SKM-1 (cell line): ENCODE measurements around the gene KCNQ1.

Source experiments
- DNase-seq: peaks from one replicate; lab custom pipeline; 2025; ENCODE audit not compliant: unreplicated experiment; lab: John Stamatoyannopoulos, UW

The KCNQ1 gene

DNA sequence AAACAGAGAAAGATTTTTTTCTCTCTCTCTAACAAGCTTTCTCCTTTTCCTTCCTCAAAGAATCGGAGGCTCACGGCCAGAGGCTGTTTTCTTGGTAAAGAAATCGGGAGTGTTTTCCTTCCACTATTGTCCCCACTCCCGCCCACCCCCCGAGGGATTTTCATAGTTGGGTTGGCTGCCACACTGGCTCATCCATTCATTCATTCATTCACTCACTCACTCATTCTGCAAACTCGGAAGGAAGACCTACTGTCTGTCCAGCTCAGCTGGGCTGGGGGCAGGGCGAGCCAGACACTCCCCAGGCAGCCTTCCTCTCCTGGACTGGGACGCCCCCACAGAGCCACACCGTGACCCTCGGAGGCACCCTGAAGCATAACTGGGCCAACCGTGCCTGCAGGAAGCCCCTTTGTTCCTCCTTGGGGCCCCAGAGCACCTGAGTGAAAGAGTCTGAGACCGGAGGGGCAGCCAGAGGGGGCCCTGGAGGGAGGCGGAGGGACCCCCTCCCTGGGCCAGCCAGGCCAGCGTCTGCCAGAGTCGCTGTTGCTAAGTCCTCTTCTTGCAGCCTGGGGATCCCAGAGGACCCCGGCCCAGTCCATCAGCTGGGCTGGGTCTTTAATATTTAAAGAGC lies 423.8 kb downstream of the KCNQ1 start:
- no peak for DNase-seq

DNA sequence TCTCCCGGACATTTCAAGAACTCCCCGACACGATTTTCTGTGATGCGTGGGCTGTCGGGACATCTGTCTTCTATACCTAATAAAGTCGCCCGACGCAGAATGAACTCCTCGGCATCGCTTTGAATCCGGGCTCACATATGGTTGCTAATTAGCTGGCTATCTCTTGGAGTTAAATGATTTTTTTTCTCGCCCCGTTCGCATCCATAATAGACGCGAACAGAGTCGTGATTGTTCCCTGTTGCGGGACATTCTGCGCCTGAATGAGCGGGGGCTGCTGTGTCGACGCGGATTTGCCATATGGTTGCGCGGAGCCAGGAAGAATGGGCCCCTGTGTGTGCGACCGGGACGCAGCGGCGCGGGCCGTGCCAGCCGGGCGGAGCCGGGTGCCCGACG lies 424.3 kb downstream of the KCNQ1 start:
- no peak for DNase-seq

DNA sequence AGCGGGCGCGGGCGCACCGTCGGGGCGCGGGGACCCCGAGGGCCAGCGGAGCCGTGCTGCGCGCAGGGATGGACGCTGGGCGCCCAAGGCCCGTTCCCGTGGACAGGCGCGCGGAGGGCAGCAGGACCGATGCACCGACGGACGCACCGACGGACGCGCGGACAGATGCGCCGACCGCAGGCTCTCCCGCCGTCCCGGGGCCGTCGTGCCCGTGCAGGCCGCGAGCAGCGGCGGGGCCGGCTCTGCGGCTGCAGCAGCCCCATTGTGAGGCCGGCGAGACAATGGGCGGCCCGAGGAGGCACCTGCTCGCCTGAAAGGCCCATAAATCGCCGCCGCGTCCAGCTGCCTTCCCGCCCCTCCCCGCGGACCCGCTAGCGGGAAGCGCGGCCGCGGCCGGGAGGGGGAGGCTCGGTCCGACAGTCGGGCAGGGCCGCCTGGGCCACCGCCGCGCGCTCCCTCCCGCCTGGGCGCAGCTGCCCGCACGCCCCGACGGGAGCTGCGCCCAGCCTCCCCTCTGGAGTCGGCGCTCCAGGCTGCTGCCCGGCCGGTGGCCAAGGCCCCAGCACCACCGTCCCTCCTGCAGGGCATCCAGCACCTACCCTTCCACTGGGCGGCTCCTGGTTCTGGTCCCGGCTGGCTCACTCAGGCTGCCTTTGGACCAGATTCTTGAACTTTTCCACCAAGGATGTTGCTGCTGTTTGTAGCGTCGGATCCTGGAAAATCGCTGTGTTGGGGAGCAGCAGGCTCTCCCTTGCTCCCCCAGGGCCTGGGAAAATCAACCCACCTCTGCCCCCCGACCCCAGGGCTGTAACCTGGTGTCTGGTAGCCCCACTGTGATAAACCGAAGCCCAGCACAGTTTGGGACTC lies 425.0 kb downstream of the KCNQ1 start:
- no peak for DNase-seq

DNA sequence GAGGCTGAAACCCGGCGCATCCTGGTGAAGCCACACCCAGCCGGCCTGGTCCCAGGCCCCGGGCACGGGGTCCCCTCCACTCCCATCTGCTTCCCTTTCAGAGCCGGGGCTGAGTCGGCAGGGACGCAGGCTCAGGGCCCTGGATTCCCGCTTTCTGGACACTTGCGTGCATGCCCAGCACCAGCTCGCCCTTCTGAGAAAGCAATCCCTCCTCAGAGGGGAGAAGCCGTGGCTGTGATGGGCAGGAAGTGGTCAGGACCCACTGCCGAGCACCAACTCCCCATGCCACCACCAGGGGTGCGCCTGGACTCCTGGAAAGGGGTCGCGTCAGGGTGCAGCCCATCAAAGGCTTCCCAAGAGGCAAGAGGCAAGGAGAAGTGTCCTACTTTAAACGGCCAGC lies 425.7 kb downstream of the KCNQ1 start:
- DNase-seq = no peak

DNA sequence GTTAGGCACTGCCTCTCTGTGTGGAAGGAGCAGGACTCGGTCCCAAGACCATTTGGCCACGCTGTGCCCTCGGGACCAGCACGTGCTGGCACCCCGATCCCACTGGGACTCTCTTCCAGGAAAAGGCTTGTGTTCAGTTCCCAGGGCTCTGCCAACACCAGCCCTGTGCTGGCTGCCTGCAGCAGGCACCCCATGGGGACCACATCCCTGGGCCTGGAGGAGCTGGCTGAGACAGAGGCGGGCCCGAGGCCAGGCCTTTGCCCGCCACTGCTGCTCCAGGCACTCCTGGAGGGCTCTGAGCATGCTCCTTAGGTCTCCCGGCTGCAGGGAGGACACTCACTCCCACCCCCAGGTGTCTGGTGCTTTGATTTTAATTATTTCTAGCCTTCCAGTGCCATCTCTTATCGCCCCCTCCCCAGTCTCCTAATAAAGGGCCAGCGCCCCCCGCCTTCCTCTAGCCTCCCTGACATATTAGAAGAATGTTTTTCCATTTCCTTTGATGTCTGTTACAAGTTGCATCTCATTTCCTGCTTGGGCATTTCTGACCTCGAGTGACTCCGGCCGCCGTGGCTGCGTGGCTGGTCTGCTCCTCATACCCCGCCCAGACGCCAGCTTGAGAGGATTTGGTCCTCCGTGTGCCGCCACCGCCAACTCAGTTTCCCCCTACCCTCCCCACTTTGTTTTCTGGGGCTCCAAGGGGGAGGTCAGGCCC lies 426.3 kb downstream of the KCNQ1 start:
- DNase-seq = no peak

DNA sequence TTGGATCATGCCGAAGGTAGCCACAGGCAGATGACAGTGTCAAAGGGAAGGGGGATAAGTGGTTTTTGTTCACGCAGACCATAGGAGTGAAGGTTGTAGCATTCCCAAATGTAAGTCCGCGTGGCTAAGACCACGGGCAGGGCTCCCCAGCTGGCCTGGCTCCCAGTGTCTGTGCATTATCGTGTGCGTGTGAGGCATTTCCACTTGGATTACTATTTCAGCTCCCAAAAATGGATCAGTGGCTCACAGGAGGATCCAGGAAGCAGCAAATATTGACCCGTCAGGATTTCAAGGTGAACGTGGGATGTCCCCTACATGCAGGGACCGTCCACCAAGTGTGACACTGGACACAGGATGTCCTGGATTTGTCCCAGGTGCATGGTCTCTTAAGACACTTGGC lies 430.2 kb downstream of the KCNQ1 start:
- DNase-seq = no peak

DNA sequence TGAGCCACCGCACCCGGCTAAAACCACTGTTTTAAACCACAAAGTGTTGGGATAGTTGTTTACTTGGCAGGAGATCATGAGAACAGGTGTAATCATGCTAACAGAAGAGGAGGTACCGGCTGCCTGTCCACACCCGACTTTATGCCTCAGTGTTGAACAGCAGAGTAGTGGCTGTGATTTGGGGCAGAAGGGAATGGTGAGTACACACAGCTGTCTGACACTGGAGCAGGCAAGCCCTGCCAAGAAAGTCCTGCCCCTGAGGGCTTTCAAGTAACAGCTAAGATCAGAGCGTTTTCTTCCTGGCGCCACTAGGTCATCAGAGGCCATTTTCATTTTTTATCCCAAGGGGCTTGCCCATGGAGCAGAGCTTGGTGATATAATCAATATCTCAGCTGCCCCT lies 432.7 kb downstream of the KCNQ1 start:
- no peak for DNase-seq

DNA sequence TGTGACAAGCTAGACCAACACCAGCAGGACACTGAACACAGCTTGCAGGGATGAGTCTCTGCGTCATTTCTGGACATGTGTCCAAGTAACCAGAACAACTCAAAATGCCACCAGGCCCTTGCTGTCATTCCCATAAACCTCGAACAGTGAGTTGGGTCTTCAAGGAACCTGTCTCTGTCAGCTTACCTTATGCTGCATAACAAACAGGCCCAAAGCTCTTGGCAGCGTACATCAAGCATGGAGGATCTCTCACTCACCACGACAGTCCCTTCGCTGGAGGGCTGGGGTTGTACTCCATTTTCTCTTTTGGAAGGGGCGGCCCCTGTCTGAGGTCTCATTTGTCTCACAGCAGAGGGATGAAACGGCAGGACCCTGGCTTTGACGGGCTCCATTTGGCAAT lies 434.0 kb downstream of the KCNQ1 start:
- DNase-seq = no peak

DNA sequence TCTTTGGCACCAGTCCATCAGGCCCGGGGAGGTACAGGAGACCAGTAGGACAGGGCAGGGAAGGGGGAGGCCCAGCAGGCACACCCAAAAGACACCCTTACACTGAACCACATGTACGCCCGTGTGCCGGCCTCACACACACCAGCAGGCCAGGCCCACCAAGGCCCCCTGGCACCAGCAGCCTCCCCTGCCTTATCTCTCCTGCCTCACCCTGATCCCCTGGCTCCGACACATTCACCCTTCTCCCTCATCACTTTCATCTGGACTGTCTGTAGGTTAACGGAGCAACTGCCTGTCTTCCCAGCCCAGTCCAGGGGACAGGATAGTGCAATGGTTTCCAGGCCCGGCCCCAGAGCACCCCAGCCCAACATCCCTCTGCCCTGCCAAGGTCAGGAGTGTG lies 435.8 kb downstream of the KCNQ1 start:
- DNase-seq = no peak

DNA sequence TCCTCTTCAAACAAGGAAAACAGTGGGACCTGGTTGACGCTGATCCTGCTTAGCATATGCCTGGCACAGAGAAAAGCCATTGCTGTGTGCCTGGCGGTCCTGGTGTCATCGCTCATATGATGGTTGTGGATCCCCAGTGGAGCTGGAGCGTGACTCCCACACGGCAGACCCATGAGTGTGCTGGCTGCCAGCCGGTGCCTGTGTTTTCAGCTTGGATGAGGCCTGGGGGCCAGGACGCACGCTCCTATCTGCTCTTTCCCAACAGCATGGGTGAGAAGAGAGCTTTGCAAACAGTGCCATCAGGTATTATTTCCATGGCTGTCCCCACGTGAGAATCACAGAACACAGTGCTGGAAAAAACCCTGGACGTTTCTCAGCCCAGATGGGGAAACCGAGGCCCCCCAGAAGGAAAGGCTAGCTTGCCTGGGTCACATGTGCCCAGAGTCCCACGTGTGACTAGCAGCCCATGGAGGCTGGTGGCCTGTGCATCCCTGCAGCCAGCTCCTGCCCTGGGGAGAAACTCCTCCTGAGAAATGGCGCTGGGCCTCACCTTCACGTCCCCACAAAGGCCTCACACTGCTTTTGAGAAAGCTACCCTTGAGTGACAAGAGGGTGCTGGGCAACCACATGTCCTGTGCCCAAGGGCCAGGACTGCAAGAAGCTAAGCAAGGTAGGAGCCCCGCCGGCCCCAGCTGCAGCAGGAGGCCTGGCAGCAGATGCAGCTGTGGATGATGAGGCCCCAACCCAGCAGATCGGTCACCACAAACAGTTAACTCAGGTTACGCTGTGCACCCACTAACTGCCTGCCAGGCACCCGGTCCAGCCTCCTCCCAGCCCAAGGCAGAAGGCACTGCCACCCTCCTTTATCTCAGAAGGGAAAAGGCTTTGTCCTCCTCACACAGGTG lies 436.5 kb downstream of the KCNQ1 start:
- no peak for DNase-seq

DNA sequence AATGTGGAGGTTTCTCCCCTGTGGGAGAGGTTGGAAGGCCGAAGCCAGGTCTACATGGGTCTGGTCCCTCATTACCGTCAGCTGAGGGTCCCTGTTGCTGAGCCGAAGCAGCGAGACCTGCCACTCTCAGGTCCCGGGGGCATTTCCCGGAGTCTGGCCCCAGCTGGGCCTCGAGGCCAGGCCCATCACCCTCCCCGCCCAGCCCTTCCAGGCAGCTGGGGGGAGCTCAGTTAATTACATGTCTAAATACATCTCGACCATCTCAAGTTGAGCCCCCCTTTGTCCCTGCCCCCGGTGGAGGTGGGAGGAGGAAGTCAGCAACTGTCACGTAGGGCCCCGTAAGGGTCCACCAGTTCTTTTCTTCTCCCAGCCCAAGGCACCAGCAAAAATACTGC lies 437.2 kb downstream of the KCNQ1 start:
- no peak for DNase-seq

DNA sequence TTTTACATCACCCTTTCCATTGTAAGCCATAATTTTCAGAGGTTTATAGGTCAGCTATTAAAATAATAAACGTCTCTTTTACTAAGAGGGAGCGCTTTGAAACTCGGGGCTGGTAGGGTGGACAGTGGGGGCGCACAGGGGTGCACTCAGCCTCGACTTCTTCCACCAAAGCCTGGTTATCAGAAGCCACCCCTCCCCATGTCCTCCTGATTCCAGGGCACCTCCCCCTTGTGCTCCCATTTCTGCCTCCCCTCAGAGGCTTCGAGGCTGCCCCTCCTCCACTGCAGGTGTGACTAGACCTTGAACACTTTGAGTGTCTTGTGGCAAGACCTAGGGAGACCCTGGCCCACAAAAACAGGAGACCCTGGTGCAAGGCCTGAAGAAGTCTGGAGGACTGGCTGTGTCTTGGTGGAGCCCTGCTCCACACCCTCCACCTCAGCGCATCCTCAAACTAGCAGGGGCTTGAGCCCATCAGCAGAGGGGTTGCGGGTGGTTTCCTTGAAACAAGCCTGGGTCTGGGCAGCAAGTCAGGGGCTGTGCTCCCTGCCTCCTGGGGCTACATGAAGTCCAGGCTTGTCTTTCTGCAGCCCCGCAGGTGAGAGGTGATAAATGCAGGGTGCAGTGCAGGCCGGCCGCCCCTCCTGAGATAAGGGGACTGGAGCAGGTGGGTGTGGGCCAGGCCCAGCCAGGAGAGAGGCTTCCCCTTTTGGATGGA lies 437.7 kb downstream of the KCNQ1 start:
- no peak for DNase-seq

DNA sequence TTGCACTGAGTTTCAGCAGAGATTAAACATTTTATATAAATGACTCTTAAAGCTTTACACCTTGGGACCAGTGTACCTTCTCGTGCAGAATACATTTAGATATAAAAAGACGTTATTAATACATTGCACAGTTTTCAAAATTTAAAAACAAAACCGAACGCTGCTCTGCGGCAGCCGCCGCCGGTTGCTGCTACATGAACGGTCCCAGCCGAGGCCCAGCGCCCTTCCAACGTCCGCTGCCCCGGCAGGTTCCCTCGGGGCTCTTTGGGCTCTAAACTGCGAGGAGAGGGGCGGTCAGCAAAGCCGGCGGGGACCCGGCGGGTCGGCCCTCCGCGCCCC lies 438.8 kb downstream of the KCNQ1 start:
- no peak for DNase-seq

DNA sequence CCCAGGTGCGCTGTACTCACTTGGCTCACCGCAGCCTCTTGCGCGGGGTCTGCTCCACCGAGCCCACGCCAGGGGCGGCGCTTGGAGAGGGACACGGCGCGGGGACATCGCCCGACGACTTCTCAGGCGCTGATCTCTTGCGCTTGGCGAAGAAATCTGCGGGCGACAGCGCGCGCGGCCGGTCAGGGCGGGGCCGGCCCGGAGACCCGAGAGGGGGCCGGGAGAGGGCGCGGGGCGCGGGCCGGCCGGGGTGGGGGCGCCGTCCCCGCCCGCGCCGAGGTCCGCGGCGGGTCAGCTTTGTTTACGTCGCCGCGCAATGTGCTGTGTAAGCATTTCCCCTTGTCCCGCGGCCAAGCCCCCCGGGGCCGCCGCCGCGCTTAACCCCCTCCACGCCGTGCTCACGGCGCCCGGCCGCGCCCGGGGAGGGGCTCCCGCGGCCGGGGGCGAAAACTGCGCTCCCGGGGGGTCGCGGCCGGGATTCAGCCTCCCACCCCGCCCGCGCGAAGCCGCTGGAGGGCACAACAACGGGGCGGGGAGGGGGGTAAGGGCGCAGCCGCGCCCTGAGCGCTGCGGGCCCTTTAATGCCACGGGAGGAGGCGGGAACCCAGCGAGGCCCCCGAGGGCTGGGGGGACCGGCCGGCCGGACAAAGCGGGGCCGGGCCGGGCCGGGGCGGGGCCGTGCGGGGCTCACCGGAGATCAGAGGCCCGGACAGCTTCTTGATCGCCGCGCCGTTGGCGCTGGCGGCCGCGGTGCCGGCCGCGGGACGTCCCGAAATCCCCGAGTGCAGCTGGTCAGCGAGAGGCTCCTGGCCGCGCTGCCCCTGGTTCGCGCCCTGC lies 439.4 kb downstream of the KCNQ1 start:
- no peak for DNase-seq

DNA sequence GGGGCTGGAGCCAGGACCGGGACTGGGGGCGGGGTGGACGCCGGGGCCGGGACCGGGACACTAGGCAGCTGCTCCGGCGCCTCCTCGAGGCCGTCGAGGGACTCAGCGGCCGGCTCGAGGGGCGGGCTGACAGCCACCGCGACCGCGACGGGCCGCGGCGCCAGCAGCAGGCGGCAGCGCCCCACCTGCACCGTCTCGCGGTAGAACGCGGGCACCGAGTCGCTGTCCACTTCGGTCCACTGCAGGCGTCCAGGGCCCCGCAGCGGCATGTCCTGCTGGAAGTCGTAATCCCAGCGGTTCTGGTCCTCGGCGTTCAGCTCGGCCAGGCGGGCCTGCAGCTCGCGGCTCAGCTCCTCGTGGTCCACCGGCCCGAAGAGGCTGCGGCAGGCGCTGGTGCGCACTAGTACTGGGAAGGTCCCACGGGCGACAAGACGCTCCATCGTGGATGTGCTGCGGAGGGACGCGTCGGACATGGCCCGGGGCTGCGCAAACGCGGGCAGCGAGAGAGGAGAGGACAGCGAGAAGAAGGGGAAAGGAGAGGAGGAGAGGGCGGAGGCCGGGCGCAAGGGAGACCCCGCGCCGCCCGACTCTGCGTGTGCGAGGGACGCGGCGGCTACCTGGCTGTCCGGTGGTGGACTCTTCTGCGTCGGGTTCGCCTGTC lies 440.3 kb downstream of the KCNQ1 start:
- peak; percentile 36 for DNase-seq

DNA sequence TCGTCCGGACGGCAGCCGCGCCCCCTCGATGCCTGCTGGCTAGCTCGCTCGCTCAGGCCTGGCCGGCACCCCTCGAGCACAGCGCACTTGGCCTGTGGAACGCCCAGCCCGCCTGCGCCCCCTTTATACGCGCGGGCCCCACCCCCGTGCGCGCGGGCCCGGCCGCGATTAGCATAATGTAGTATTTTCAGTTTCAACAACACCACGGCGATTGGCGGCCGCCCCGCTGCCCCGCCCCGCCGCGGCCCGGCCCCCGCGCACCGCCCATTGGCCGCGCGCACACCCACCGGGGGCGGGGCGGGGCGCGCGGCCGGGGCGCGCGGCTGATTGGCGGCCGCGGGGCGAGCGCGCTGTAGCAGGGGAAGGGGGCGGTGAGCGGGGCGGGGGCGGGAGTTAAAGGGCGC lies 440.9 kb downstream of the KCNQ1 start, which contains the start of gene CDKN1C:
Gene CDKN1C, minus strand, starts transcription at position 98 of the 404 bp plus-strand sequence. CDS start 319 bp downstream, outside the sequence.
- DNase-seq = peak; percentile 42

DNA sequence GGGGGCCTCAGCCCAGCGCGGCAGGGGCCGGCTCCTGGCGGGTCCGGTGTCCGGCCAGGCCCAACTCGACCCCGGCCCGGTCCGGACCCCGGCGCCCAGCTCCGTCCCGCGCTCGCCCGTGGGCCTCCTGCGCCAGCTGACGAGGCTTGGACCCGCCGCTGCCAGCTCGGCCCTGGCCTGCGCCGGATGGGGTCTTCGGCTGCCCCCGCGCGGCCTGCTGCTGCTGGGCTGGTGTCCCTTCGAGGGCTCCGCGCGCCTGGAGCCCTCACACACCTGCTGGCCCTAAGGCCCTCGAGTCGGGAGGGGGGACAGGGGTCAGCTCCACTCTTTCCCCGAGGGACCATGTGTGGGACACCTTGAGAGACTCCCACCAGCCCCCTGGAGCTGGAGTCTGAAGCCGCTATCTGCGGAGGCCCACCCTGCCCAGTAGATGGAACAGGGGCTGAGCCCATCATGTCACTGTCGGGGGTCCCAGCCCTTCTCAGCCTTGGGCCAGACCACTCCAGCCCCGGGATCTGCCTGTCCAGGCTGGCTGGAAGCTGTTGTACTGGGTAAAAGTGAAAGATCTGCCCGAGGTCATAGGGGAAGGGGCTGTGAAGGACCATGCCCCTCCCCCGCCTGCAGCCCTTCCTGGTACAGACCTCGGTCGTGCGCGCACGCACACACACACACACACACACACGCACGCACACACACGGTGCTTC lies 441.5 kb downstream of the KCNQ1 start:
- DNase-seq = no peak

DNA sequence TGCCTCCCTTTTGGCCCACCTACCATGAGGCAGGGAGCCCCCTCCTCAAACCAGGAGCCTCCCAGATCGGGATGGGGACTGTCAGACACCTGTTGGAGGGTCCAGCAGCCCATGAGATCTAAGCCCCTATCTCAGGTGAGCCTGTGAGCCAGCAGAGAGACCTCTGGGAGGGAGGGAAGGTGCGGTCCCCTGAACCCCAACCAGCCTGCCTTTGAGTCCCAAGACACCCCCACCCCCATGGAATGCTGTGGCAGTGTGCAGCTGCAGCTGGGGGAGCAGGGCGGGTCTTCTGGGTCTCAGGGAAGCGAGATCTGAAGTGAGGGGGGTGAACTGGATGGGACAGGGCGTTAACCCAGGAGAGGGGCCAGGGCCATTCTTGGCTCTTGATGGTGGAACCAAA lies 442.1 kb downstream of the KCNQ1 start:
- DNase-seq = no peak
